Measurements from ENCODE around the gene ZBTB20.

The ZBTB20 gene

GRCh38 chr3:114640126-114640525, 507.0 kb downstream of the ZBTB20 start:
- ChIA-PET CTCF (no interaction called here), POLR2A (ENCODE audit: low non-redundant PET) (no interaction called here)
- H3K27ac ChIP-seq = no peak overlapping the region
- DNase-seq (ENCODE audit: low spot score) = no peak
- TF ChIP-seq, protein P1, sequence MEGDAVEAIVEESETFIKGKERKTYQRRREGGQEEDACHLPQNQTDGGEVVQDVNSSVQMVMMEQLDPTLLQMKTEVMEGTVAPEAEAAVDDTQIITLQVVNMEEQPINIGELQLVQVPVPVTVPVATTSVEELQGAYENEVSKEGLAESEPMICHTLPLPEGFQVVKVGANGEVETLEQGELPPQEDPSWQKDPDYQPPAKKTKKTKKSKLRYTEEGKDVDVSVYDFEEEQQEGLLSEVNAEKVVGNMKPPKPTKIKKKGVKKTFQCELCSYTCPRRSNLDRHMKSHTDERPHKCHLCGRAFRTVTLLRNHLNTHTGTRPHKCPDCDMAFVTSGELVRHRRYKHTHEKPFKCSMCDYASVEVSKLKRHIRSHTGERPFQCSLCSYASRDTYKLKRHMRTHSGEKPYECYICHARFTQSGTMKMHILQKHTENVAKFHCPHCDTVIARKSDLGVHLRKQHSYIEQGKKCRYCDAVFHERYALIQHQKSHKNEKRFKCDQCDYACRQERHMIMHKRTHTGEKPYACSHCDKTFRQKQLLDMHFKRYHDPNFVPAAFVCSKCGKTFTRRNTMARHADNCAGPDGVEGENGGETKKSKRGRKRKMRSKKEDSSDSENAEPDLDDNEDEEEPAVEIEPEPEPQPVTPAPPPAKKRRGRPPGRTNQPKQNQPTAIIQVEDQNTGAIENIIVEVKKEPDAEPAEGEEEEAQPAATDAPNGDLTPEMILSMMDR (conservative IDR thresholded peaks at IDR 0.05; ENCODE audit: low read depth) = no peak

DNA sequence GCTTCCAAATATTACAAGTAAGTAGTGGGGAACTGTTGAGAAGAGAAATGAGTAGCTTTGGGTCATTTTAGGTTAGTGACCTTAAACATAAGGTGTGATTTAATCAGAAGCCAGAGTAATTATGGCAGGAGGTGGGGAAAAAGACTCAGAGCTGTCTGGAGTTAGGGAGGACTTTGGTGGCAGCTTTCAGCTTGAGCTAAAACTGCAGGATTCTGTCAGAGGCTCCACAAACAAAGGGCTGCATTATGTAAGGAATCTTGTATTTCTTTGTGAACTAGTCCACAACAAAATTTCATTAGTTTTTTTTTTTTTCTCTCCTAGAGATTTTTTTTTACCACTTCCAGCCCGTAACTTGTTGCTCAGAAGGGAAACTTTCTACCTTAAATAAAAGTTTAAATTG, 507.9 kb downstream of the ZBTB20 start:
- TF ChIP-seq, protein P1 (conservative IDR thresholded peaks at IDR 0.05; ENCODE audit: low read depth) = no peak
- POLR2A ChIA-PET (ENCODE audit: low non-redundant PET) = no interaction called here

GRCh38 chr3:114635878-114636277, 511.2 kb downstream of the ZBTB20 start:
- DNase-seq (ENCODE audit: low spot score) = no peak
- CTCF ChIA-PET = no interaction called here
- no peak overlapping the region for H3K27ac ChIP-seq
- POLR2A ChIA-PET (ENCODE audit: low non-redundant PET) = no interaction called here
- TF ChIP-seq, protein P1 (conservative IDR thresholded peaks at IDR 0.05; ENCODE audit: low read depth) = no peak

More for the DNA sequence above, 507.9 kb downstream of the ZBTB20 start:
- DNase-seq (ENCODE audit: low spot score) = no peak
- CTCF ChIA-PET = no interaction called here
- H3K27ac ChIP-seq = no peak overlapping the region

DNA sequence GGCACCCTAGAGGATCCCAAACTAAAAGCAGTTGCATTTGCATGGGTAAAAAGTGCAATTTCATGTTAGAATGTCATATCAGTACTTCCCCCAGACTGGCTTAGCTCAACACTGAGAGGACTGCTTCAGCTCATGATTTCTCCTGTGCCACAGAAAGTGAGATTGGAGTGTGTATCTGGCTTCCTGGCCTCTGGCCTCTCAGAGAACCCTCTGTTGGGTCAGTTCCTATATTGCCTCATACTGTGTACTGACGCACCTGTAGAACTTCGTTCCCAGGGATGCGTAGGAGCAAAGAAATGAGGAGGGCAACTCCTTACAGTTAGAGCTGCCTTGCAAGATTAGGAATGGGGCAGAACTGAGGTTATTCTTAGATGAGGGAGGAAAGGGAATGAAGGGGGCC, 512.5 kb downstream of the ZBTB20 start:
- ChIA-PET CTCF (no interaction called here), POLR2A (ENCODE audit: low non-redundant PET) (no interaction called here)
- TF ChIP-seq, protein P1 (conservative IDR thresholded peaks at IDR 0.05; ENCODE audit: low read depth) = no peak
- no peak overlapping the region for H3K27ac ChIP-seq
- no peak for DNase-seq (ENCODE audit: low spot score)

GRCh38 chr3:114632757-114633424, 514.2 kb downstream of the ZBTB20 start:
- ChIA-PET POLR2A (ENCODE audit: low non-redundant PET) (no interaction called here), CTCF (no interaction called here)
- TF ChIP-seq, protein P1 (conservative IDR thresholded peaks at IDR 0.05; ENCODE audit: low read depth) = no peak
- no peak overlapping the region for H3K27ac ChIP-seq
- no peak for DNase-seq (ENCODE audit: low spot score)

- DNase-seq (ENCODE audit: low spot score) = no peak
- TF ChIP-seq, protein P1 (conservative IDR thresholded peaks at IDR 0.05; ENCODE audit: low read depth) = no peak
- ChIA-PET POLR2A (ENCODE audit: low non-redundant PET) (no interaction called here), CTCF (no interaction called here)
- no peak overlapping the region for H3K27ac ChIP-seq
Observed at GRCh38 chr3:114627770-114628169, 519.3 kb downstream of the ZBTB20 start.

Data from RWPE1 (cell line).